WTC11 (cell line): ENCODE results near the gene PTPRN2. TPM values are rescaled to one million over a fixed set of nuclear protein-coding genes. Genes with fewer than 3 reads are reported as not detected.

ENCODE experiments used
- ATAC-seq: fragments of 200-7000 bp; cut with Tn5 transposase; 2 replicates; pipeline ENCODE4 v1.10.0; 2021; ENCODE audit warnings: mild to moderate bottlenecking, moderate library complexity
- CTCF ChIA-PET: fragments of 300-600 bp; sonication (Branson Sonifier 250); formaldehyde crosslinking; loops from one replicate; lab custom pipeline; 2021; ENCODE audit warnings: antibody characterized with exemption; lab: Charles Lee
- POLR2A ChIA-PET: fragments of 350-600 bp; sonication (Branson Sonifier 250); formaldehyde crosslinking; loops from one replicate; lab custom pipeline; 2021; ENCODE audit warnings: antibody characterized with exemption; lab: Charles Lee
- DNase-seq: peaks from one replicate; pipeline ENCODE4 v3.0.0; 2021; ENCODE audit warnings: low spot score
- H3K27ac Mint-ChIP-seq: 2 replicates; pipeline ENCODE4 v1.8.0; 2021; ENCODE audit warnings: mixed read lengths
- H3K27me3 Mint-ChIP-seq: 2 replicates; pipeline ENCODE4 v1.8.0; 2021; ENCODE audit warnings: low read depth, mild to moderate bottlenecking, moderate library complexity, mixed read lengths
- H3K36me3 Mint-ChIP-seq: 2 replicates; pipeline ENCODE4 v1.8.0; 2021; ENCODE audit warnings: mixed read lengths
- H3K4me1 Mint-ChIP-seq: 2 replicates; pipeline ENCODE4 v1.8.0; 2022; ENCODE audit warnings: mixed read lengths
- H3K4me3 Mint-ChIP-seq: 2 replicates; pipeline ENCODE4 v1.8.0; 2021; ENCODE audit warnings: mild to moderate bottlenecking, moderate library complexity, mixed read lengths
- H3K9me3 Mint-ChIP-seq: 2 replicates; pipeline ENCODE4 v1.8.0; 2021; ENCODE audit warnings: mixed read lengths
- AFF4 ChIP-seq: sonication (generic); formaldehyde crosslinking; IDR thresholded peaks from 2 replicates; pipeline ENCODE4 v1.8.1; 2023; ENCODE audit warnings: mild to moderate bottlenecking, missing genetic modification reagents, borderline replicate concordance
- ATF1 ChIP-seq: sonication (generic); formaldehyde crosslinking; IDR thresholded peaks from 2 replicates; pipeline ENCODE4 v1.8.1; 2023; ENCODE audit warnings: mild to moderate bottlenecking, moderate library complexity, missing genetic modification reagents
- E2F1 ChIP-seq: sonication (generic); formaldehyde crosslinking; IDR thresholded peaks from 2 replicates; pipeline ENCODE4 v1.8.0; 2022; ENCODE audit warnings: mild to moderate bottlenecking, missing genetic modification reagents
- E2F4 ChIP-seq: sonication (generic); formaldehyde crosslinking; IDR thresholded peaks from 2 replicates; pipeline ENCODE4 v1.8.1; 2022; ENCODE audit warnings: low read depth, mild to moderate bottlenecking, moderate library complexity, missing genetic modification reagents, borderline replicate concordance
- ESRRA ChIP-seq: sonication (generic); formaldehyde crosslinking; IDR thresholded peaks from 2 replicates; pipeline ENCODE4 v1.8.1; 2022; ENCODE audit warnings: mild to moderate bottlenecking, missing genetic modification reagents, borderline replicate concordance
- ETV6 ChIP-seq: sonication (generic); formaldehyde crosslinking; IDR thresholded peaks from 2 replicates; pipeline ENCODE4 v1.8.1; 2022; ENCODE audit warnings: mild to moderate bottlenecking, missing genetic modification reagents
- HMGXB4 ChIP-seq: sonication (generic); formaldehyde crosslinking; IDR thresholded peaks from 2 replicates; pipeline ENCODE4 v1.8.1; 2023; ENCODE audit warnings: mild to moderate bottlenecking, moderate library complexity, missing genetic modification reagents
- MYBL2 ChIP-seq: sonication (generic); formaldehyde crosslinking; IDR thresholded peaks from 2 replicates; pipeline ENCODE4 v1.8.1; 2023; ENCODE audit warnings: mild to moderate bottlenecking, moderate library complexity, missing genetic modification reagents
- NR2C2 ChIP-seq: sonication (generic); formaldehyde crosslinking; IDR thresholded peaks from 2 replicates; pipeline ENCODE4 v1.8.0; 2022; ENCODE audit warnings: mild to moderate bottlenecking, missing genetic modification reagents
- PRRX2 ChIP-seq: fragments of 250-450 bp; sonication (Bioruptor Pico); IDR thresholded peaks from 2 replicates; pipeline ENCODE4 v1.8.0; 2021; ENCODE audit warnings: mild to moderate bottlenecking
- SP1 ChIP-seq: sonication (generic); formaldehyde crosslinking; conservative IDR thresholded peaks from 2 replicates; pipeline ENCODE4 v1.8.1; 2022; ENCODE audit warnings: missing genetic modification reagents
- TEAD1 ChIP-seq: sonication (generic); formaldehyde crosslinking; IDR thresholded peaks from 2 replicates; pipeline ENCODE4 v1.8.0; 2022; ENCODE audit warnings: mild to moderate bottlenecking, missing genetic modification reagents
- USF1 ChIP-seq: sonication (generic); formaldehyde crosslinking; IDR thresholded peaks from 2 replicates; pipeline ENCODE4 v1.8.0; 2022; ENCODE audit warnings: mild to moderate bottlenecking, missing genetic modification reagents
- ZBTB21 ChIP-seq: sonication (generic); formaldehyde crosslinking; IDR thresholded peaks from 2 replicates; pipeline ENCODE4 v1.8.1; 2023; ENCODE audit warnings: mild to moderate bottlenecking, missing genetic modification reagents, borderline replicate concordance
- ZNF263 ChIP-seq: sonication (generic); formaldehyde crosslinking; IDR thresholded peaks from 2 replicates; pipeline ENCODE4 v1.8.1; 2022; ENCODE audit warnings: low read depth, mild to moderate bottlenecking, moderate library complexity, missing genetic modification reagents
- total RNA-seq: library from RNA; stranded (reverse); gene quantifications from 3 replicates; pipeline ENCODE4 v1.2.3, GENCODE V29; 2021

The PTPRN2 gene
- total RNA-seq, 1 experiment from 2014 or later, result 4.7 TPM

- no peak for TF ChIP-seq E2F1 (CRISPR knock-in tag)
- TF ChIP-seq ZNF263, result no peak
- TF ChIP-seq ZBTB21 (CRISPR knock-in tag), result no peak
- TF ChIP-seq AFF4 (CRISPR knock-in tag), result no peak
- no peak for TF ChIP-seq E2F4
- TF ChIP-seq TEAD1, result no peak
- no peak for TF ChIP-seq HMGXB4
- TF ChIP-seq USF1 (CRISPR knock-in tag), result no peak
- no peak for TF ChIP-seq SP1 (CRISPR knock-in tag)
- no peak for TF ChIP-seq ATF1 (CRISPR knock-in tag)
- TF ChIP-seq, all 79 proteins: peak for 0
Measured at GRCh38 chr7:157857578-157858075, 730.0 kb downstream of the PTPRN2 start (continued).

- POLR2A ChIA-PET, result no interaction called here
- peaks cover 20% of the 10 kb centered on the region for H3K36me3 Mint-ChIP-seq
- H3K27ac Mint-ChIP-seq, result no peak overlapping the region
- peaks cover 16% of the 10 kb centered on the region for H3K9me3 Mint-ChIP-seq
- CTCF ChIA-PET, result no interaction called here
- no peak overlapping the region for H3K4me3 Mint-ChIP-seq
- no peaks in the 10 kb centered on the region for H3K27me3 Mint-ChIP-seq
- DNase-seq (no peak), ATAC-seq (no peak)
- TF ChIP-seq ETV6 (no peak), PRRX2 (CRISPR knock-in tag) (no peak), ESRRA (CRISPR knock-in tag) (no peak), MYBL2 (CRISPR knock-in tag) (no peak), NR2C2 (CRISPR knock-in tag) (no peak)
- peaks cover under 1% of the 10 kb centered on the region; the same call in 1 of the 2 replicates for H3K4me1 Mint-ChIP-seq
Measured at GRCh38 chr7:157856873-157857577, 730.6 kb downstream of the PTPRN2 start.
